IgD-negative memory B cell (primary cell): ENCODE results near the gene PCDHGA8. TPM values are rescaled to one million over a fixed set of nuclear protein-coding genes. Genes with fewer than 3 reads are reported as not detected.
"Not testable (repeated sequence)": the region's sequence is repeated elsewhere in the genome, so short reads cannot be mapped to it uniquely, and the experiment has no call there.

Source experiments
- H3K27ac Mint-ChIP-seq, 3 donors: one replicate each; pipeline ENCODE4 v1.8.0; 2020 to 2022; ENCODE audit warnings: mild to moderate bottlenecking in 3 of 3, mixed read lengths in 3 of 3, moderate library complexity in 1 of 3
- H3K27me3 Mint-ChIP-seq: one replicate; pipeline ENCODE4 v1.8.0; 2021; ENCODE audit warnings: mixed read lengths
- H3K36me3 Mint-ChIP-seq: one replicate; pipeline ENCODE4 v1.8.0; 2020; ENCODE audit warnings: mild to moderate bottlenecking, mixed read lengths
- H3K4me1 Mint-ChIP-seq, 3 donors: one replicate each; pipeline ENCODE4 v1.8.0; 2020 to 2022; ENCODE audit warnings: mixed read lengths in 3 of 3, mild to moderate bottlenecking in 1 of 3
- H3K4me3 Mint-ChIP-seq, 4 donors: one replicate each; pipeline ENCODE4 v1.8.0; 2020 to 2022; ENCODE audit warnings: mild to moderate bottlenecking in 4 of 4, mixed read lengths in 4 of 4, moderate library complexity in 3 of 4
- H3K9me3 Mint-ChIP-seq, 3 donors: one replicate each; pipeline ENCODE4 v1.8.0; 2020 to 2021; ENCODE audit warnings: mixed read lengths in 3 of 3, mild to moderate bottlenecking in 1 of 3
- polyA plus RNA-seq: library from polyadenylated mRNA; unstranded; fragments of 300-500 nt; fragmentation: Illumina TruSeq; gene quantifications from one replicate; pipeline ENCODE4 v1.2.3, GENCODE V29; 2021

The PCDHGA8 gene
- polyA plus RNA-seq, 1 donor from 2014 or later: not detected

DNA sequence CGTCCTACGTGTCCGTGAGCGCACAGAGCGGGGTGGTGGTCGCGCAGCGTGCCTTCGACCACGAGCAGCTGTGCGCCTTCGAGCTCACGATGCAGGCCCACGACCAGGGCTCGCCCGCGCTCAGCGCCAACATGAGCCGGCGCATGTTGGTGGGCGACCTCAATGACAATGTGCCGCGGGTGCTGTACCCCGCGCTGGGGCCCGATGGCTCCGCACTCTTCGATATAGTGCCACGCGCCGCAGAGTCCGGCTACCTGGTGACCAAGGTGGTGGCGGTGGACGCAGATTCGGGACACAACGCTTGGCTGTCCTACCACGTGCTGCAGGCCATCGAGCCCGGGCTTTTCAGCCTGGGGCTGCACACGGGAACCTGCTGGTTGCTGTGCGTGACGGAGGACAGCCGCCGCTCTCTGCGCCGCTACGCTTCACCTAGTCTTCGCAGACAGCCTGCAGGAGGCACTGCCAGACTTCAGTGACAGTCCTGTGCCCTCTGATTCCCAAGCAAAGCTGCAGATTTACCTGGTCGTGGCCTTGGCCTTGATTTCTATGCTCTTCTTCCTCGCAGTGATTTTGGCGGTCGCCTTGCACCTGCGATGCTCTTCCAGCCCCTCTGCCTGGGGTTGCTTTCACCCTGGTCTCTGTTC is 35.5 kb downstream of the PCDHGA8 start:
- Mint-ChIP-seq H3K27me3 (peaks cover 17% of the 10 kb centered on the region), H3K9me3 (peaks cover 5 to 29% (median 11%) of the 10 kb centered on the region in 3 donors), H3K27ac (peak overlapping the region in 2 of 3 donors; percentile 23 to 78), H3K4me3 (no peak overlapping the region), H3K36me3 (no peaks in the 10 kb centered on the region), H3K4me1 (peaks cover 1 to 10% (median 3%) of the 10 kb centered on the region in 3 donors)

DNA sequence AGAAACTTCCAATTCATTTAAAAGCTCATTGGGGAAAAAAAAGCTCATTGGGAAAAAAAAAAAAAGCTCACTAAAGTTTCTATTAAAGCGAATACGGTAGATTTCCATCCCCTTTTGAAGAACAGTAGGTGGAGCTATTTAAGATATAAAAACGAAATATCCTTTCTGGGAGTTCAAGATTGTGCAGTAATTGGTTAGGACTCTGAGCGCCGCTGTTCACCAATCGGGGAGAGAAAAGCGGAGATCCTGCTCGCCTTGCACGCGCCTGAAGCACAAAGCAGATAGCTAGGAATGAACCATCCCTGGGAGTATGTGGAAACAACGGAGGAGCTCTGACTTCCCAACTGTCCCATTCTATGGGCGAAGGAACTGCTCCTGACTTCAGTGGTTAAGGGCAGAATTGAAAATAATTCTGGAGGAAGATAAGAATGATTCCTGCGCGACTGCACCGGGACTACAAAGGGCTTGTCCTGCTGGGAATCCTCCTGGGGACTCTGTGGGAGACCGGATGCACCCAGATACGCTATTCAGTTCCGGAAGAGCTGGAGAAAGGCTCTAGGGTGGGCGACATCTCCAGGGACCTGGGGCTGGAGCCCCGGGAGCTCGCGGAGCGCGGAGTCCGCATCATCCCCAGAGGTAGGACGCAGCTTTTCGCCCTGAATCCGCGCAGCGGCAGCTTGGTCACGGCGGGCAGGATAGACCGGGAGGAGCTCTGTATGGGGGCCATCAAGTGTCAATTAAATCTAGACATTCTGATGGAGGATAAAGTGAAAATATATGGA is 38.1 kb downstream of the PCDHGA8 start, which contains the start of gene PCDHGA12:
Gene PCDHGA12, plus strand, starts transcription at position 176 of the 782 bp plus-strand sequence. Its CDS starts 253 bp downstream, at position 429.
- Mint-ChIP-seq H3K4me3 (peak within 1 kb of the TSS; percentile 88 to 97 (median 93)), H3K36me3 (peaks cover 2% of the 10 kb centered on the region), H3K27ac (peak within 1 kb of the TSS; percentile 87 to 94 (median 90)), H3K4me1 (peaks cover 2 to 10% (median 3%) of the 10 kb centered on the region in 3 donors), H3K9me3 (peaks cover 7 to 24% (median 16%) of the 10 kb centered on the region in 3 donors), H3K27me3 (peaks cover 14% of the 10 kb centered on the region)

DNA sequence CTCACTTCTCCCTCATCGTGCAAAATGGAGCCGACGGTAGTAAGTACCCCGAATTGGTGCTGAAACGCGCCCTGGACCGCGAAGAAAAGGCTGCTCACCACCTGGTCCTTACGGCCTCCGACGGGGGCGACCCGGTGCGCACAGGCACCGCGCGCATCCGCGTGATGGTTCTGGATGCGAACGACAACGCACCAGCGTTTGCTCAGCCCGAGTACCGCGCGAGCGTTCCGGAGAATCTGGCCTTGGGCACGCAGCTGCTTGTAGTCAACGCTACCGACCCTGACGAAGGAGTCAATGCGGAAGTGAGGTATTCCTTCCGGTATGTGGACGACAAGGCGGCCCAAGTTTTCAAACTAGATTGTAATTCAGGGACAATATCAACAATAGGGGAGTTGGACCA is 38.9 kb downstream of the PCDHGA8 start:
- Mint-ChIP-seq H3K4me1 (peaks cover 2 to 10% (median 3%) of the 10 kb centered on the region in 3 donors), H3K4me3 (peak overlapping the region; percentile 88 to 97 (median 93)), H3K27me3 (peaks cover 14% of the 10 kb centered on the region), H3K36me3 (peaks cover 2% of the 10 kb centered on the region), H3K27ac (peak overlapping the region; percentile 35 to 94 (median 87)), H3K9me3 (peaks cover 7 to 24% (median 16%) of the 10 kb centered on the region in 3 donors)

DNA sequence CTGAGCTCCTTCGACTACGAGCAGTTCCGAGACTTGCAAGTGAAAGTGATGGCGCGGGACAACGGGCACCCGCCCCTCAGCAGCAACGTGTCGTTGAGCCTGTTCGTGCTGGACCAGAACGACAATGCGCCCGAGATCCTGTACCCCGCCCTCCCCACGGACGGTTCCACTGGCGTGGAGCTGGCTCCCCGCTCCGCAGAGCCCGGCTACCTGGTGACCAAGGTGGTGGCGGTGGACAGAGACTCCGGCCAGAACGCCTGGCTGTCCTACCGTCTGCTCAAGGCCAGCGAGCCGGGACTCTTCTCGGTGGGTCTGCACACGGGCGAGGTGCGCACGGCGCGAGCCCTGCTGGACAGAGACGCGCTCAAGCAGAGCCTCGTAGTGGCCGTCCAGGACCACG is 39.9 kb downstream of the PCDHGA8 start:
- Mint-ChIP-seq H3K27me3 (peaks cover 14% of the 10 kb centered on the region), H3K9me3 (peaks cover 7 to 19% (median 16%) of the 10 kb centered on the region in 3 donors), H3K27ac (peak overlapping the region in 2 of 3 donors; percentile 53 to 94), H3K4me3 (peak overlapping the region in 3 of 4 donors; percentile 57 to 97 (median 91))
- not testable (repeated sequence) for H3K4me1 Mint-ChIP-seq, H3K36me3 Mint-ChIP-seq

DNA sequence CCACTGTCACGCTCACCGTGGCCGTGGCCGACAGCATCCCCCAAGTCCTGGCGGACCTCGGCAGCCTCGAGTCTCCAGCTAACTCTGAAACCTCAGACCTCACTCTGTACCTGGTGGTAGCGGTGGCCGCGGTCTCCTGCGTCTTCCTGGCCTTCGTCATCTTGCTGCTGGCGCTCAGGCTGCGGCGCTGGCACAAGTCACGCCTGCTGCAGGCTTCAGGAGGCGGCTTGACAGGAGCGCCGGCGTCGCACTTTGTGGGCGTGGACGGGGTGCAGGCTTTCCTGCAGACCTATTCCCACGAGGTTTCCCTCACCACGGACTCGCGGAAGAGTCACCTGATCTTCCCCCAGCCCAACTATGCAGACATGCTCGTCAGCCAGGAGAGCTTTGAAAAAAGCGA is 40.3 kb downstream of the PCDHGA8 start:
- Mint-ChIP-seq H3K9me3 (peaks cover 7 to 20% (median 16%) of the 10 kb centered on the region in 3 donors), H3K4me3 (peak overlapping the region in 2 of 4 donors; percentile 32 to 63), H3K27ac (peak overlapping the region in 1 of 3 donors; percentile 45), H3K27me3 (peaks cover 14% of the 10 kb centered on the region)
- H3K36me3 Mint-ChIP-seq, H3K4me1 Mint-ChIP-seq: not testable (repeated sequence)

DNA sequence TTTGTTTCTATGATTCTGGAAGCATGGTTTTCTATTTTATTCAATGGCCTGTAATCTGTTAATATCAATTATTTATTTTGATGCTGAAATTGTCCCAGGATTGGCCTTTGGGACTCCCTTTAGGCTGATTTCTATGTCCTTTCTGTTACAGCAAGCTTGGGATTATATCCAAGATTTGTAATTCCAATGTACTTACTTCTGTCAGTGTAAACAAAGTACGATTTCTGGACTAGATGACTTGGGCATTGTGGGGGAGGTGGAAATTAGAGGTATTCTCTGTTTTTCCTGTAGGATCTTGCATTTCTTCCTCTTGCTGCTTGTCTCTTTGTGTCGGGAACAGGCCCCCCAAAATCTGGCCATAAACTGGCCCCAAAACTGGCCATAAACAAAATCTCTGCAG is 41.6 kb downstream of the PCDHGA8 start:
- Mint-ChIP-seq H3K4me3 (no peak overlapping the region), H3K9me3 (peaks cover 7 to 19% (median 13%) of the 10 kb centered on the region in 3 donors), H3K36me3 (peaks cover 2% of the 10 kb centered on the region), H3K27ac (peak overlapping the region in 1 of 3 donors; percentile 40), H3K4me1 (peaks cover 2 to 10% (median 3%) of the 10 kb centered on the region in 3 donors), H3K27me3 (peaks cover 10% of the 10 kb centered on the region)

DNA sequence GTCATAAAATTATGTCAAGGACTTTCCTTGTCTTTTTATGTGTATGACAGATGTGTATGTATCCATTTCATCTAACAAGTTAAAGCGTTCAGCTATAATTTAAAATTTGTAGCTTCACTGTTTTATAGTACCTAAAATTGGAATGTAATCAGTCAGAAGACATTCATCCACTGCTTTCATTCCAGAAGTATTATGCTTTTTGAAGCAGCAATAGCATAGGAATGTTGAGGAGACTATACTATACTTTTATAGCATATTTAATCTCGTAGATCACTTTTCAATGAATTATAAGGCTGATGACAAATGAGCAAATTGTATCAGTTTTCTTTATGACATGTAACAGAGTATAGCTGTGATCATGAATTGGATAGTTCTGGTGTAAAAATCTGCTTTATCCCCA is 44.8 kb downstream of the PCDHGA8 start:
- peaks cover 5% of the 10 kb centered on the region for H3K27me3 Mint-ChIP-seq
- peaks cover 8 to 9% (median 8%) of the 10 kb centered on the region in 3 donors for H3K9me3 Mint-ChIP-seq
- H3K27ac Mint-ChIP-seq: no peak overlapping the region
- H3K4me1 Mint-ChIP-seq: peaks cover 0 to 2% (median 0%) of the 10 kb centered on the region in 3 donors
- no peak overlapping the region for H3K4me3 Mint-ChIP-seq
- peaks cover 2% of the 10 kb centered on the region for H3K36me3 Mint-ChIP-seq

DNA sequence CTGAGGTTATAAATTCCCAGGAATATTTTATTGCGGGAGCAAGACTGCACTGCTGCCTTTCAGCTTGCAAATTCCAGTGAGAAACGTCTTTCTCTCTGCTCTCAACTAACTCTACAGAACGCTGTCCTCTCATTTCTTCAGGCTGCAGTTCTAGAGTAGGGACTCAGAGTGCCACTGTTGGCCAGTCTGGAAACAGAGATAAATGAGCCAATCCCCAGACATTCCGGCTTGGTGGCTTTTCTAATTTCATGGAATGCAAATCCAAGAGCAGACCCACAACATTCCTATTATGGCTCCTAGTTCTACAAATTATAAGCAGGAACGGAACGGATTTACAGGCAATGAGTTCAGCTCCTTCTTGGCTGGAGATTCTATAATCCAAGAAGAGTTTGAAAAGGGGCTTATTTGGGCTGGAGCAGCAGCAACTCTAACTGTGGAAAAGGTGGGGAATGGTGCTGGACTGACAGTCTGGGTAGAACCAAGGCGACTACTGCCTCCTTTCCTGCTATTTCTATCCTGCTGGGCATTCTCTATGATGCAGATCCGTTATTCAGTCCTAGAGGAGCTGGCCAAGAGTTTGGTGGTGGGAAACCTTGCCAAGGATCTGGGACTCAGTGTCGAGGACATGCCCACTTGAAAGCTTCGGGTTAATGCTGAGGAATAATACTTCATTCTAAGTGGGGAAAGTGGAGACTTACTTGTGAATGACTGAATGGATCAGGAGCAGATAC is 47.1 kb downstream of the PCDHGA8 start:
- Mint-ChIP-seq H3K27me3 (peaks cover 2% of the 10 kb centered on the region), H3K36me3 (no peaks in the 10 kb centered on the region), H3K4me3 (no peak overlapping the region), H3K9me3 (peaks cover 0 to 6% (median 2%) of the 10 kb centered on the region in 3 donors), H3K4me1 (peaks cover 3 to 5% (median 3%) of the 10 kb centered on the region in 3 donors), H3K27ac (peak overlapping the region in 1 of 3 donors; percentile 17)

DNA sequence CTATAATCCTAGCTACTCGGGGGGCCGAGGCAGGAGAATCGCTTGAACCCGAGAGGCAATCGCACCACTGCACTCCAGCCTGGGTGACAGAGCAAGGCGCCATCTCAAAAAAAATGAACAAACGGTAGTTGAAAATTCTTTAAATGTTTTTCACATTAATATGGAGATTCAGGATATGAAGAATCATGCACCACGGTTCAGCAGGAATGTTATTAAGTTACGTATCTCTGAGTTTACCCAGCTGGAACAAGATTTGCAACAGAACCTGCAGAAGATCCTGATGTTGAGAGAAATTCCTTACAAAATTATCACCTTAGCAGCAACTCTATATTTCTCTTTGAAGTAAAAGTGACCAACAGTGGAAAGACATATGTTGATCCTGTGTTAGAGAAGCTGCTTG is 47.9 kb downstream of the PCDHGA8 start:
- Mint-ChIP-seq H3K4me3 (no peak overlapping the region), H3K27me3 (peaks cover 2% of the 10 kb centered on the region), H3K9me3 (peaks cover 0 to 5% (median 2%) of the 10 kb centered on the region in 3 donors), H3K27ac (peak overlapping the region in 1 of 3 donors; percentile 17), H3K36me3 (no peaks in the 10 kb centered on the region), H3K4me1 (peaks cover 3 to 5% (median 3%) of the 10 kb centered on the region in 3 donors)

DNA sequence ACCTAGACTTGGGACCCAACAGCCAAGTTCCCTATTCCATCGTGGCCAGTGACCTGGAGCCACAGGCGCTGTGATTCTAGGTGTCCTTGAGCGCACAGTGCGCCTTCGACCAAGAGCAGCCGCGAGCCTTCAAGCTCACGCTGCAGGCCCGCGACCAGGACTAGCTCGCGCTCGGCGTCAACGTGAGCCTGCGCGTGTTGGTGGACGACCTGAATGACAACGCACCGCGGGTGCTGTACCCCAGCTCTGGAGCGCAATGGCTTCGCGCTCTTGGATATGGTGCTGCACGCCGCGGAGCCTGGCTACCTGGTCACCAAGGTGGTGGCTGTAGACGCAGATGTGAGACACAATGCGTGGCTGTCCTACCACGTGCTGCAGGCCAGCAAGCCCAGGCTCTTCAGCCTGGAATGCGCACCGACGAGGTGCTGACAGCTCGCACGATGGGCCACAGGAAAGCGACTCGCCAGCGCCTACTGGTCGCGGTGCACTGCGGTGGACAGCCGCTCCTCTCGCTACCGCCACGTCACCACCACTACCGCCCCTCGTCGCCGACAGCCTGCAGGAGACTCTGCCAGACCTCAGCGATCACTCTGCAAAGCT is 49.2 kb downstream of the PCDHGA8 start:
- H3K27ac Mint-ChIP-seq: peak overlapping the region in 1 of 3 donors; percentile 80
- H3K36me3 Mint-ChIP-seq: no peaks in the 10 kb centered on the region
- H3K4me3 Mint-ChIP-seq: no peak overlapping the region
- peaks cover 4% of the 10 kb centered on the region for H3K27me3 Mint-ChIP-seq
- H3K4me1 Mint-ChIP-seq: peaks cover 3 to 5% (median 3%) of the 10 kb centered on the region in 3 donors
- H3K9me3 Mint-ChIP-seq: peaks cover 0 to 5% (median 2%) of the 10 kb centered on the region in 3 donors

Other genes starting within 250 kb of the PCDHGA8 start
- not detected for gene PCDHB6, start 242.6 kb upstream of the PCDHGA8 start, polyA plus RNA-seq
- gene PCDHB7, start 220.0 kb upstream of the PCDHGA8 start, polyA plus RNA-seq: not detected
- gene PCDHB8, start 214.8 kb upstream of the PCDHGA8 start, polyA plus RNA-seq: not detected
- not detected for gene PCDHB16, start 210.2 kb upstream of the PCDHGA8 start, polyA plus RNA-seq
- gene PCDHB9, start 205.5 kb upstream of the PCDHGA8 start, polyA plus RNA-seq: 0.31 TPM
- not detected for gene PCDHB10, start 200.3 kb upstream of the PCDHGA8 start, polyA plus RNA-seq
- gene PCDHB11, start 193.0 kb upstream of the PCDHGA8 start, polyA plus RNA-seq: not detected
- gene PCDHB12, start 183.9 kb upstream of the PCDHGA8 start, polyA plus RNA-seq: not detected
- gene PCDHB13, start 178.7 kb upstream of the PCDHGA8 start, polyA plus RNA-seq: 0.05 TPM
- gene PCDHB14, start 169.3 kb upstream of the PCDHGA8 start, polyA plus RNA-seq: not detected
- gene PCDHB15, start 147.2 kb upstream of the PCDHGA8 start, polyA plus RNA-seq: not detected
- not detected for gene SLC25A2, start 88.6 kb upstream of the PCDHGA8 start, polyA plus RNA-seq
- gene TAF7, start 71.8 kb upstream of the PCDHGA8 start, polyA plus RNA-seq: 216 TPM
- not detected for gene PCDHGA1, start 62.1 kb upstream of the PCDHGA8 start, polyA plus RNA-seq
- not detected for gene PCDHGA2, start 53.9 kb upstream of the PCDHGA8 start, polyA plus RNA-seq
- gene PCDHGA3, start 48.8 kb upstream of the PCDHGA8 start, polyA plus RNA-seq: 0.23 TPM
- 0.41 TPM for gene PCDHGB1, start 42.5 kb upstream of the PCDHGA8 start, polyA plus RNA-seq
- gene PCDHGA4, start 37.6 kb upstream of the PCDHGA8 start, polyA plus RNA-seq: not detected
- 0.21 TPM for gene PCDHGB2, start 32.6 kb upstream of the PCDHGA8 start, polyA plus RNA-seq
- gene PCDHGA5, start 28.5 kb upstream of the PCDHGA8 start, polyA plus RNA-seq: not detected
- not detected for gene PCDHGB3, start 22.4 kb upstream of the PCDHGA8 start, polyA plus RNA-seq
- 0.08 TPM for gene PCDHGA6, start 18.7 kb upstream of the PCDHGA8 start, polyA plus RNA-seq
- gene PCDHGA7, start 9.9 kb upstream of the PCDHGA8 start, polyA plus RNA-seq: not detected
- 0.08 TPM for gene PCDHGB4, start 4.9 kb upstream of the PCDHGA8 start, polyA plus RNA-seq
- gene PCDHGB5, start 5.3 kb downstream of the PCDHGA8 start, polyA plus RNA-seq: 1.9 TPM
- 0.29 TPM for gene PCDHGA9, start 10.1 kb downstream of the PCDHGA8 start, polyA plus RNA-seq
- 0.39 TPM for gene PCDHGB6, start 15.4 kb downstream of the PCDHGA8 start, polyA plus RNA-seq
- gene PCDHGA10, start 20.4 kb downstream of the PCDHGA8 start, polyA plus RNA-seq: 0.15 TPM
- gene PCDHGB7, start 25.0 kb downstream of the PCDHGA8 start, polyA plus RNA-seq: 0.21 TPM
- 0.15 TPM for gene PCDHGA11, start 28.4 kb downstream of the PCDHGA8 start, polyA plus RNA-seq
- 0.59 TPM for gene PCDHGA12, start 37.9 kb downstream of the PCDHGA8 start, polyA plus RNA-seq
- 3.9 TPM for gene PCDHGC3, start 83.3 kb downstream of the PCDHGA8 start, polyA plus RNA-seq
- not detected for gene PCDHGC4, start 92.4 kb downstream of the PCDHGA8 start, polyA plus RNA-seq
- not detected for gene PCDHGC5, start 96.4 kb downstream of the PCDHGA8 start, polyA plus RNA-seq
- 57.6 TPM for gene DIAPH1, start 226.4 kb downstream of the PCDHGA8 start, polyA plus RNA-seq
- gene HDAC3, start 244.2 kb downstream of the PCDHGA8 start, polyA plus RNA-seq: 96.1 TPM
- gene RELL2, start 244.4 kb downstream of the PCDHGA8 start, polyA plus RNA-seq: 5.9 TPM